CD4-positive, alpha-beta T cell treated with Interleukin-2 at 100 ng/mL for 4 hours (primary cell): Measurements from ENCODE around the gene MYO5A.
"Not testable (repeated sequence)": the region's sequence is repeated elsewhere in the genome, so short reads cannot be mapped to it uniquely, and the experiment has no call there.

Experiments
- DNase-seq: peaks from one replicate; pipeline ENCODE4 v3.0.0-alpha.2; 2020; ENCODE audit warnings: low spot score

The MYO5A gene

DNA sequence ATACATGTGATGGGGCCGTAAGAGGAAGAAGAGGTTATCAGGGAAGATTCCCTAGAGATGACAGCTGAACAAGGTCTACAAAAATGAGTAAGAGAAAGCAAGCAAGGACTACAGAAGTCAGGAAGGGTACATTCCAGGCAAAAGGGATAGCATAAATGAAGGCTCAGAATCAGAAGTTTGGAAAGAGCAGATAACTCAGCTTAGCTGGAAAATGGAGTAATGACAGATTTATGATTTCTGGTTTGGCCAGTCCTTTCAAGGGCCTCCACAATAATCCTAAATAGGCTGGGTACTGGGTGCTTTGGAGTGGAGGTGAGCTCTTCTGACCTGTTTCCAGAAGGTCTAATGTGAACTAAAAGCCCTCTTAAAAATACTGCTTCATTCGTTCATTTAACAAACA, 110.7 kb downstream of the MYO5A start:
- DNase-seq, result no peak

DNA sequence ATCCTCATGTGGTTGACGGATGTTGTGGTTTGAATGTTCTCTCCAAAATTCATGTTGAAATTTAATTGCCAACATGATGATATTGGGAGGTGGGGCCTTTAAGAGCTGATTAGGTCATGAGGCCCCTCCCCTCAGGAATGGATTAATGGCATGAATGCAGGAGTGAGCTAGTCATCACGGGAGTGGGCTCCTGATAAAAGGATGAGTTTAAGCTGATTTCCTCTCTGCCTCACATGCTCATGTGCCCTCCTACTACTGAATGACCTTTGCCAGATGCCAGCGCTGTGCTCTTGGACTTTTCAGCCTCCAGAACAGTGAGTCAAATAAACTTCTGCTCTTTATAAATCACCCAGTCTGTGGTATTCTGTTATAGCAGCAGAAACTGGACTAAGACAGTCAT, 111.2 kb downstream of the MYO5A start:
- no peak for DNase-seq

GRCh38 chr15:52416566-52416965, 112.1 kb downstream of the MYO5A start:
- DNase-seq, result not testable (repeated sequence)

GRCh38 chr15:52415628-52416027, 113.1 kb downstream of the MYO5A start:
- DNase-seq, result no peak

- DNase-seq, result no peak
Measured at GRCh38 chr15:52414936-52415335, 113.7 kb downstream of the MYO5A start.

DNA sequence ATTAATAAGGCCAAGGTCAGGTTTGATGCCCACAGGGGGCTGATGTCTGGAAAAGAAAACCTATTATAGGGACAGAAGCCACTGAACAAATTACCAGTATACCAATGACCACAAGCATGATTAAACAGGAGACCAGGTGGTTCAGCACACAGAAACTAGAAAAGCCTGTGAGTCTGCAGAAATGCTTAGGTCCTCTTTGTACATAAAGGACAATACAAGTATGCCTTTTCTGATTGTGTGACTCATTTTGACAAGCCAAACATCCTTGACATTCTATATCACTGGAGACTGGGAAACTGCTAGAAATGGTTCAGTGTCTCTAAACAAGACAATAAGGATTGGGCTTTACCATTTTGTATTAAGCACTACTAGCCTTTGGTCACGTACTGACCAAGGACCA, 119.9 kb downstream of the MYO5A start:
- DNase-seq, result no peak

- no peak for DNase-seq
Measured at GRCh38 chr15:52407374-52407773, 121.3 kb downstream of the MYO5A start.

- DNase-seq, result no peak
Measured at GRCh38 chr15:52406601-52407000, 122.1 kb downstream of the MYO5A start.

GRCh38 chr15:52405856-52406255, 122.8 kb downstream of the MYO5A start:
- DNase-seq, result no peak

DNA sequence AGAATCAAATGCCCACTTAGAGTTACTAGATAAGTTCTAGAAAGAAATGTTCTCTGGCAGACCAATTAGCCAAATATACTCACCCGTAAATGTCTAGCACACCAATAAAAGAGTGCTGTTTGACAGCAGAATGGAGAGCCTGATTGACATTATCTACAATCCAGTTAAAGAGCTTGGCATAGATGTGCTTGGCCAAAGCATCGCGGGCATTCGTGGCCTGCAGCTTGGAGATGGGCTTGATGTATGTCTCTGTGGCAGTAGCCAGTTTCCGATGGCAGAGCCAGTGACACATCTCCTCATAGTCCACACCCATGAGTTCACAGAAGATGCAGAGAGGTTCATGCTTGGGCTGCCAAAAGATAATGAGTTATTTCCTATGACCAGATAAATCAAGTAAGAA, 131.6 kb downstream of the MYO5A start:
- no peak for DNase-seq

- no peak for DNase-seq
Measured at GRCh38 chr15:52394118-52394517, 134.6 kb downstream of the MYO5A start.

DNA sequence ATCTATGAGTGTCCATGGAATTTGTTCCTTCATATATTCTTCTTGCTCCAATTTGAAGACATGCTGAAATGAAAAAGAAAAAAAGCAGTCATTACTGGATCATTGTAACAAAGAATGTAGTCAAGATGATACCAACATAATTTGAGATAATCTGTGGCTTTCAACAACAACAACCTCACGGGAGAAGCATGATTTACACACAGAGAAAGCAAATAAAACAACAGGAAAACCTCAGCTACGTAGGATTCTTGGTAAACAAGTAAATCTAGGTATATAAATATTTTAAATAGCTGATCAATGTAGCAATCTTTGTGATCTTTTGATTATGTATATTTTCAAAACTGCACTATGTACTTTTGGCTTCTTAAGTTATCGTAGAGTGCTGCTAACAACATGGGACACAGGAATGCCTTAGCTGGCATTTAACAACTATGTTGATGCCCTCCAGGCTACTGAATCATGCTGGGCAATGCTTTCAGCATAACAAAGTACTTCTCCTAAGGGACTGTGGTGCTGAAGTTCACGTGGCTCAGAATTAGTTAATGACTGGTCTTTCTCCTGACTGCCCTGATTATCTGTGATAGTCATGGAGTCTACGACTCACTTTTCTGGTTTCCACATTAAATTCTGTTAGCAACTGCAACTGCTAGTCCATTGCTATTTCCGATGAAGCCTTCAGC, 136.5 kb downstream of the MYO5A start:
- no peak for DNase-seq

DNA sequence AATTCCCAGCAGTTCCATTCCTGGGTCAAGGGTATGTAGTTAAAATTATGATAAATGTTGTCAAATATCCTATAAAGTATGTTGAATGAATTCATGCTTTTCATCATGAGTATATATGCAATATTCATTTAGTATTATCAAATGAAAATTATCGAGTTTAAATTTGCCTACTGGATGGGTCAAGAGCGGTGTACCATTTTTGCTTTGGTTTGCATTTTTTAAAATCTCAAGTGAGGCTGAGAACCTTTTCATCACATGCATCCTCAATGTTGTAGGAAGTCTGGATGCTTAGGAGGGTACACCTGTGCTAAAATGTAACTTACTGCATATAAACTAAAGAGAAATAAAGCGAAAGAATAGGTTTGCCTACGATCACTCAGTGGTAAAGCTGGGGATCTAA, 137.6 kb downstream of the MYO5A start:
- DNase-seq, result no peak

DNA sequence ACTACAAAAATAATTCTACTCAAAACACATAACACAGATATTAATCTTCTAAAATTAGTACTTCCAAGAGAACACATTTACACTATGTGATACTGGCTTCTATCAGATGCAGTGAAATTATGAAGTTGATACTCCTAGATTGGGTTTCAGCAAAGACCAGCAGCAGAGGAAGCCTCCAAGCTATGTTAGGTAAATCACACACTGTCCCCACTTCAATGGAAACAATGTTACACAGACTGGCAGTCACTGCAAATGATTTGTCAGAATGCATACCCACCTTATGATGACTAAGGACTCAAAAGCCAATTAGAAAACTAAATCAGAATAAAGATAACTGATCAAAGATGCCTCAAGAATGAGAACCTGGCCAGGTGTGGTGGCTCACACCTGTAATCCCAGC, 143.0 kb downstream of the MYO5A start:
- no peak for DNase-seq

DNA sequence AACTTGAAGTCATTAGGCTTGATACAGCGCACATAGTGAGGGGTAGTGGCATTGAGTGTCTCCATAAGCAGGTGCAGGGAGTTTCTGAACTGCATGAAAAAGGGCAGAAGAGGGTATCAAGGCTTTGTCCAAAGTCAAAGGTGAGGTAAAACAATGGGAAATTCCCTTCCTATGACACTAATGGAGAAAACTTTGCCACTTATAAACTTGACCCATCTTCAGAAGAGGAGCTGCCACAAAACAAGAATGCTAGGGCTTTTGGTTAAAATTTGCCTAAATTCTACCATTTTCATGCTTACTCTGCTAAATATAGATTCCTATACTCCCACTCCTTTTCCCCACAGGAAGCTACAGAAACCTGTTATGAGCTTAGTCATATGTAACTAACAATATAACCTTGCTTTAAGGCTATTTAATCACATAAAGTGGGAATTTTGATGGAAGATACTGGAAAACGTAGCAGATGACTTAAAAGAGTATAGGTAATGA, 145.5 kb downstream of the MYO5A start:
- no peak for DNase-seq

DNA sequence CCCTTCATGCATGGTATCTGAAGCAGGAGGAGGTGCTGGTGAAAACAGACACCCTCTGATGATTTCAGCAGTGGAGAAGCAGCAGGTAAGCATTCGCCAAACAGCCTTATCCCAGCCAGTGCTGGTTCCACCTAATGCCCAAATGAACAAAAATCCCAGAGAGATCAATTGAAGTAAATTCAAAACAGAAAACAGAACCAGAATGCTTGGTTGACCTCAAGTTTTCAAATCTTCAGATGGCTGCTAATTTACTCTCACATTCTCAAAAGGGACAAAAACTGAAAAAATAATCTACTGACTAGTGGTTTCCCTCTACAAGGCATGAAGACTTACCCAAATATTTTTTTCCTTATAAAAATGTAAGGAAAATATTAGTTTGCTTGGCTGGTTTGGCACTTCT, 146.0 kb downstream of the MYO5A start:
- no peak for DNase-seq

DNA sequence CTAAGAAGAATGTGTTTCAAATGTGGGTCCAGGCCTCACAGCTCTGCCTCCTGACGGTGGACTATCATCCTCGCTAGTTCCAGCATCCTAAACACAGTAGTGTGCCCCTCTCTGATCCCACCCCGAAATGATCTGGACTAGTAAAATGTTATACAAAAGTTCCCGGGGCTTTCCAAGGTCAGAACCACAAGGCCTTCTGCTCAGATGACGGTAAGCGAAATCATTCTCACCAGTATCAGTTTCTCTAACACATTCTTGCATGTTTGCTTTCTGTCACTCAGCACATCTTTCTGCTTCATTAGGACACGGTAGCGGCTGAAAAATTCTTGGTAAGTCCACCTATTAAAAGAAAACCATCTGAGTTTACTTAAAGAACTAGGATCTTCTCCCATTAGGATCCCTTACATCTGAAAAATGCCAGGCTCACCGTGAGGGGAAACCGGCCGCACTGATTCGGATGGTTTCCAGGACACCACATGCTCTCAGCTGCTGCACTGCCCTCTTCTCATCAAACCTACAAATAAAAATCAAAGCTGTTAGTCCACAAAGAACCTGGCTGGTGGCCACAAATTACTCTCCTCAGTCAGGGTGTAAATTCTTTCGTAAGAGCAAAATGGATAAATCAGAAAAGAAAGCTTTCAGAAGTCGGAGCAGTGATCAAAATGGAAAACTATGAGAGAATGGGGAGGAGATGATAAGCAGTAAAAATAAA, 149.1 kb downstream of the MYO5A start:
- no peak for DNase-seq

DNA sequence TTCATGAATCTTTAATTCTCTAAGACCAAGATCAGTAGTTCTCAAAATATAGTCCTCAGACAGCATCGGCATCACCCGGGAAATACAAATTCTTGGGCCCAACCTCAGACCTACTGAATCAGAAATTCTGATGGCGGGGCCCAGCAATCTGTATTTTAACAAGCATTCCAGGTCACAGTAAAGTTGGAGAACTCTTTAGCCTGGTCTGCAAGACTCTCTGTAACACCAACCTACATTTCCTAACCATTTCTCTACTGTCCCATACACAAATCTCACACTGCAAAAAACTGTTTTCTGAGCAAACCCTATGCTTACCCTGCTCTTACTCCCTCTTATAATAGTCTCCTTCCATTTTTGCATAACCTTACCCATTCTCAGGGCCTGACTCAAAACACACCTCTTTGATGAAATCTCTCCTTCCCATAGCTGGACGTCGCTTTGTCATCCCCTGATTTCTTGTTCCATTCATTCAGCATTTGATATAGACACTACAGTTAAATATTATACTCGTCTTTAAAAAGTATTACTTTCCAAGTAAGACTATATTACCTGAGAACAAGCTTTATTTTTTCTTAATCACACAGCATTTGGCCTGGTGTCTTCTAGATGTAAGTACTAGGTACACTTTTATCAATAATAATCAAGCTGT, 149.8 kb downstream of the MYO5A start:
- no peak for DNase-seq

- DNase-seq, result no peak
Measured at GRCh38 chr15:52370010-52370409, 158.7 kb downstream of the MYO5A start.

GRCh38 chr15:52369455-52369854, 159.2 kb downstream of the MYO5A start:
- DNase-seq, result no peak

GRCh38 chr15:52369030-52369429, 159.7 kb downstream of the MYO5A start:
- DNase-seq, result no peak

GRCh38 chr15:52368402-52368801, 160.3 kb downstream of the MYO5A start:
- DNase-seq, result no peak

GRCh38 chr15:52362497-52362896, 166.2 kb downstream of the MYO5A start:
- no peak for DNase-seq
